Dendritic cell treated with granulocyte-macrophage colony-stimulating factor and Interleukin-4, amounts not matched to agents 40 ng/mL and 50 ng/mL, for 4 days (primary cell): ENCODE measurements around the gene PERM1.

Experiments
- H3K27ac Mint-ChIP-seq: one replicate; pipeline ENCODE4 v1.8.0; 2022; ENCODE audit warnings: mild to moderate bottlenecking, mixed read lengths
- H3K27me3 Mint-ChIP-seq: one replicate; pipeline ENCODE4 v1.8.0; 2022; ENCODE audit warnings: mild to moderate bottlenecking, mixed read lengths
- H3K36me3 Mint-ChIP-seq: one replicate; pipeline ENCODE4 v1.8.0; 2022; ENCODE audit warnings: low read depth, mixed read lengths
- H3K4me1 Mint-ChIP-seq: one replicate; pipeline ENCODE4 v1.8.0; 2022; ENCODE audit warnings: low read depth, mixed read lengths
- H3K4me3 Mint-ChIP-seq: one replicate; pipeline ENCODE4 v1.8.0; 2022; ENCODE audit warnings: mild to moderate bottlenecking, moderate library complexity, mixed read lengths
- H3K9me3 Mint-ChIP-seq: one replicate; pipeline ENCODE4 v1.8.0; 2022; ENCODE audit warnings: mixed read lengths
- intact Hi-C: fragments of 100-400 bp; cut with micrococcal nuclease; formaldehyde crosslinking; loops from one replicate; pipeline ENCODE4 v1.15.0; 2022

The PERM1 gene

DNA sequence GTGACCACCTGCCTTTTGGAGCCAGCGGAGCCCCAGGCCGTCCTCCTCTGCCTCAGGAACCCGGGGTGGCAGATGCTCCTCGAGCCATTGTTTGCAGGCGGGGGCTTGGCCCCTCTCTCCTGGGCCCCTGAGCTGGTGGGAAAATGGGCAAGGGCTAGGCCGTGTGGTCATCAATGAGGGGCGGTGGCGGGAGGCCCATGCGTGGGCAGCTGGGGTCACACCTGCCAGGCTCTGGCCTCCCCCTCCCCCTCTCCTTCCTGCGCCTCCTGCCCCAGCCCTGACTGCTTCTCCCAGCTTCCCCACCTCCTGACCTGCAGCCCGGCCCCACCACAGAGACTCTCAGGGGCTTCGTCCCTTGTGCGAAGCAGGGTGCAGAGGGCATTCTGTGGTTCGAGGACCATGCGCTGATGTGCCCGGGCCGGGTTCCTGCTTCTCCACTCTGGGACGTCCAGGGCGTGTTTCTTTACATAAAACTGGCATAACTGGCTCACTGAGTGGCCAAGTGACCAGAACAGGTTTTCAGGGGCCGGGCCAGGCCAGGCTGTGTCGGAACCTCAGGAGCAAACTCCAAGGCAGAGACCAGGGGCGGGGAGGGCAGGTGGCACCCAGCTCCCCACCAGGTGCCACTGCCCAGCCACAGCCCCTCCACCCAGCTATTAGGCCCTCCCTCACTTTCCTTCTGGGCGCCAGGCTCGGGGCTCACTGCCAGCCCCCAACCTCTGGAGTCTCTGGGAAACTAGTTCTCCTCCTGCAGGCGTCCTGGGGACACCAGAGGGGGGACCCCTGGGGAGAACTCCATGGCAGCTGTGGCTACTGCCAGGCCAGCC, 48.9 kb downstream of the PERM1 start:
- Mint-ChIP-seq H3K4me1 (no peaks in the 10 kb centered on the region), H3K4me3 (no peak overlapping the region), H3K9me3 (no peaks in the 10 kb centered on the region), H3K27ac (no peak overlapping the region), H3K27me3 (peaks cover 79% of the 10 kb centered on the region), H3K36me3 (no peaks in the 10 kb centered on the region)
- intact Hi-C loops, result no loop called here

DNA sequence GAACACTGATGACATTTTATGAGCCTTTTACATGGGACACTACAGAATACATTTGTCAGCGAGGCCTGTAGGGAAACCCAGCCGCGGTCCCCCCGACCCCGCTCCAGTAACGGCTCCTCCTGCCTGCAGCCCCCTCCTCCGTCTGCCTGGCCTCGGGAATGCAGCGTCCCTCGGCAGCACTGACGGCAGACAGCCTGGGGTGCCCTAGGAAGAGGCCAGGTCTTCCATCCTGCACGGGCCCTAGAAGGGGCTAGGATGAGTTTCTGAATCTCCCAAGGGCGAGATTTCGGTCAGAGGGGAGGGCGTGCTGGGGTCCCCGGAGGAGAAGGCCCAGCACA, 49.8 kb downstream of the PERM1 start:
- no peaks in the 10 kb centered on the region for H3K4me1 Mint-ChIP-seq
- H3K9me3 Mint-ChIP-seq, result no peaks in the 10 kb centered on the region
- intact Hi-C loops, result no loop called here
- H3K4me3 Mint-ChIP-seq, result no peak overlapping the region
- no peaks in the 10 kb centered on the region for H3K36me3 Mint-ChIP-seq
- peaks cover 82% of the 10 kb centered on the region for H3K27me3 Mint-ChIP-seq
- no peak overlapping the region for H3K27ac Mint-ChIP-seq

DNA sequence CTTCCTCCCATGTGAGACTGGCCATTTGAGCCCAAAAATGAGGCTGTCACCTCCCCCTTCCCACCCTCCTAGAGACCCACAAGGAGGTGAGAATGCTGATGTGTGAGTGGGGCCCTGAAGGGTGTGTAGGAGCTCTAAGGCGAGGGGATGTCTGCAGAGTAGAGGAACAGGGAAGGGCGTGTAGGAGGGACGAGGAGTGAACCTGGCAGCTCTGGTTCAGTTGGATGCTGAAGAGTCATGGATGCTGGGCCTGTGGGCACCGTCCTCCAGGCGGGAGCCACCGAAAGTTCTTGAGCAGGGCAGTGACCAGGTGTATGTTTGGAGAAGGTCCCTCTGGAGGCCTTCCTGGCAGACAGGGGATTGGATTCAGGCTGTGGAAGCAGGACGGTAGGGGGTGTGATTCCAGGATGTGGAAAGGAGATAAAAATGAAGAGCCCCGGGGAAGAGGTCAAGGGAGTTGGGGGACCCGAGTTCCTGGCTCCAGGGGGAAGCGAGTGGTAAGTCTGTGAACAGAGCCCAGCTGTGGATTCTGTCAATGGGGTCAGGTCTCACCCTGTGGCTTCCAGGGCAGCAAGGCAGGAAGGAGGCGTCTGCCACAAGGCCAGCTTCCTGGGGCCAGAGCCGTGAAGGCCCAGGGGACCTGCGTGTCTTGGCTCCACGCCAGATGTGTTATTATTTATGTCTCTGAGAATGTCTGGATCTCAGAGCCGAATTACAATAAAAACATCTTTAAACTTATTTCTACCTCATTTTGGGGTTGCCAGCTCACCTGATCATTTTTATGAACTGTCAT, 50.3 kb downstream of the PERM1 start:
- H3K27ac Mint-ChIP-seq, result no peak overlapping the region
- H3K27me3 Mint-ChIP-seq, result peaks cover 82% of the 10 kb centered on the region

DNA sequence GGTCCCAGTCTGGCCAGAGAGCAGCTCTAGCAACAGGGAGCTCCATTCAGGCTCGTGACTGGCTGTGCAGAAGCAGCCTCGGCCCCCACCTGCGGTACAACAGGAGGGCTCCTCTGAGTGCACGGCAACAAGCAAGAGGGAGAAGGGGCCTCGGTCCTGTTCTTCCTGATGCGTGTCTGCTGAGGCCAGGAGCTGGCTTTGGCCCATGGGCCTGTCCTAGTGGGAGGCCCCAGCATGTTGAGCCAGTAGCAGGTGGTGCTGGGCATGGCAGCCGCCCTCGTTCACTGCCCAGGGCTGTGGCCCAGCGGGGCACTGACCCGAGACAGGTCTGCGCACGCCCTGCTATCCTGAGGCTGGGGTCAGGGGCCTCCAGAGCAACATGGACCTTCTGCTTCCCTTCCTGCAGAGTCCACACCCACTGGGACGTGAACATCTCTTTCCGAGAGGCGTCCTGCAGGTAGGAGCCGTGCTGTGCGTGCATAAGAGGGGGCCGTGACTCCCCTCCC, 51.2 kb downstream of the PERM1 start:
- Mint-ChIP-seq H3K4me3 (no peak overlapping the region), H3K27ac (no peak overlapping the region), H3K9me3 (no peaks in the 10 kb centered on the region), H3K27me3 (peaks cover 84% of the 10 kb centered on the region), H3K36me3 (no peaks in the 10 kb centered on the region), H3K4me1 (no peaks in the 10 kb centered on the region)
- intact Hi-C loops, result no loop called here

More for the DNA sequence above, 50.3 kb downstream of the PERM1 start:
- Mint-ChIP-seq H3K9me3 (no peaks in the 10 kb centered on the region), H3K4me3 (no peak overlapping the region), H3K36me3 (no peaks in the 10 kb centered on the region), H3K4me1 (no peaks in the 10 kb centered on the region)
- intact Hi-C loops, result no loop called here

DNA sequence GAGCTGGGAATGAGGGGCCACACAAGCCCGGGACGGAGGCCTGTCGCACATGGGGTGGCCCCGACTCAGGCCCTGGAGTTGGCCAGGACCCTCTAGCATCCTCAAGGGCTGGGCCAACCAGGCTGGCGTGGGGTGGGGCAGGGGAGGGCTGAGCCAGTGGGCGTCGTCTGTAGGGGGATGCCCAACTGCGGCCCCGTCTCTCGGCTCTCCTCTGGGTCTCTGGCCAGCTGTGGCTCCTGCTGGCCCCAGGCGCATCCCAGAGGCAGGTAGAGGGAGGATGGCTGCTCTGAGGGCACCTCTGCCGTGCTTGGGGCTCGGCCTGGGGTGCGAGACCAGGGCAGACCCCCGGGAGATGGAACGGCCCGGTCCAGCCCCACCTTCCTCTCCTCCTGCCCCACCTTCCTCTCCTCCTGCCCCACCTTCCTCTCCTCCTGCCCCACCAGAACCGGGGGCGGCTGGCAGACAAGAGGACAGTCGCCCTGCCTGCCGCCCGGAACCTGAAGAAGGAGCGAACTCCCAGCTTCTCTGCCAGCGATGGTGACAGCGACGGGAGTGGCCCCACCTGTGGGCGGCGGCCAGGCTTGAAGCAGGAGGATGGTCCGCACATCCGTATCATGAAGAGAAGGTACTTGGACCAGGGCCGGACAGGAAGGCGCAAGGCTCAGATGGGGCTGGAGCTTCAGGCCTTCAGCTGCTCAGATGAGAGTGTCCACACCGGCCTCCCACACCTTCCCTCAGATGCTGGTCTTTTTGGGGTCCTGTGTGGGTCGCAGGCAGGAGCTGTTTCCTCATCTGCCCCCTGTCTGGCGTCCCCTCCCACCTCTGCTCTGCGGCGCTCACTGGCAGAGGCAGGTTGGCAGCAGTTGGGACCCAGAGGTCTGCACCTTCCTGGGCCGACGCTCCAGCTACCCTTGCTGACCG, 51.9 kb downstream of the PERM1 start:
- no peak overlapping the region for H3K4me3 Mint-ChIP-seq
- H3K36me3 Mint-ChIP-seq, result no peaks in the 10 kb centered on the region
- H3K9me3 Mint-ChIP-seq, result no peaks in the 10 kb centered on the region
- H3K27ac Mint-ChIP-seq, result no peak overlapping the region
- H3K4me1 Mint-ChIP-seq, result no peaks in the 10 kb centered on the region
- peaks cover 82% of the 10 kb centered on the region for H3K27me3 Mint-ChIP-seq
- intact Hi-C loops, result no loop called here

DNA sequence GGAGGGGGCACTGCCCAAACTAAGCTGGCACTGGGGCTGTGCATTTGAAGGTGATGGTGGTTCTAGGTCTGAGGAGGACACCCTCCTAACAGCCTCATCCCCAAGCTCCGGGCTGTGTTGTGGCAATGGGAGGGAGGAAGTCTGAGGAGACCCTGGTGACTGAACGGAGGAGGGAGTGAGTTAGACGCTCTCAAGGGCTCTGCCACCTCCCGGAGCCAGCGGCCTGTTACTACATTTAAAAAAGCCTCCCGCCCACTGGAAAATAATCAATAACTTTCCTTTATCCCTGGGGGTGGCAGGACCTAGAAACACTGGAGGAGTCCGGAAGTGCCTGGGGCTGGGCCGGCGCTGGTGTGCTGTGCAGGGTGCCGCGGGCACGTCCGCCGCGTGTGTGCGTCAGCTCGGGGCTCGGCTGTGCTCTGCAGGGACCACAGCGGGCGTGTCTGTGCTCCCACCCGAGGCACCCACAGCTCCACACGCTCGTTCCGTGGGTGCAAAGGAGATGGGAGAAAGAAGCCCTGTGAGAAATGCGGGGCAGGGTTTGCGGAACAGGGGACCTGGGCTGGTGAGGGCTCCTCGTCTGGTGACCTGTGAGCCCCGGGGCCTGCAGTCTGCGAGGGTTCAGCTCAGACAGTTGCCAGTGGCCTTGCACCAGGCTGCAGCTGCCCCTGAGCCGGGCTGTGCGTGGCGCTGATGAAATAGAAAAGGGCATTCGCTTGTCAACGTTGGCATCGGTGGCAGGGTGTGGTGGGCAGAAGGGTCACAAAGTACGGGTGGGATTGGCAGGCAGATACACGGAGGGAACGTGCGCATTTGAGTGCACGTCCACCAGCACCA, 52.9 kb downstream of the PERM1 start:
- Mint-ChIP-seq H3K4me1 (no peaks in the 10 kb centered on the region), H3K9me3 (no peaks in the 10 kb centered on the region), H3K27ac (no peak overlapping the region), H3K36me3 (no peaks in the 10 kb centered on the region), H3K4me3 (no peak overlapping the region), H3K27me3 (peaks cover 85% of the 10 kb centered on the region)
- intact Hi-C loops, result no loop called here

DNA sequence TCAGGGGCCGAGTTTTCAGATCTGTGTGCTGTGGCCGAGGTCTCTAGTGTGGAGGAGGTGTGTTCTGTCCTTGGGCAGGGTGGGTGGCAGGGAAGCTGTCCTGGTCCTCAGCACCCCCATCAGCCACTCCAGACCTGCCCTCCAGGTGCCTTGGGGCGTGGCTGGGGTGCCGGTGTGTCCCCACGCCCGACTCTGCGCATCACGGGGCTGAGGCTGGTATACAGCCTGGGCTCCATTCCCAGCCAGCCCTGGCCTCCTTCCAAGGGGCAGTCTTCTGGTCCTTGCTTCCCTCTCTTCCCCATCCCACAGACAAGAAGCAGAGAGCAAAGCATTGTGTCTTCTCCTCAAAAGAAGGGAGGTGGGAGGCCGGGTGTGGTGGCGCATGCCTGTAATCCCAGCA, 54.1 kb downstream of the PERM1 start:
- no peaks in the 10 kb centered on the region for H3K36me3 Mint-ChIP-seq
- intact Hi-C loops, result no loop called here
- no peak overlapping the region for H3K4me3 Mint-ChIP-seq
- no peak overlapping the region for H3K27ac Mint-ChIP-seq
- no peaks in the 10 kb centered on the region for H3K9me3 Mint-ChIP-seq
- H3K27me3 Mint-ChIP-seq, result peaks cover 83% of the 10 kb centered on the region
- peaks cover 7% of the 10 kb centered on the region for H3K4me1 Mint-ChIP-seq

DNA sequence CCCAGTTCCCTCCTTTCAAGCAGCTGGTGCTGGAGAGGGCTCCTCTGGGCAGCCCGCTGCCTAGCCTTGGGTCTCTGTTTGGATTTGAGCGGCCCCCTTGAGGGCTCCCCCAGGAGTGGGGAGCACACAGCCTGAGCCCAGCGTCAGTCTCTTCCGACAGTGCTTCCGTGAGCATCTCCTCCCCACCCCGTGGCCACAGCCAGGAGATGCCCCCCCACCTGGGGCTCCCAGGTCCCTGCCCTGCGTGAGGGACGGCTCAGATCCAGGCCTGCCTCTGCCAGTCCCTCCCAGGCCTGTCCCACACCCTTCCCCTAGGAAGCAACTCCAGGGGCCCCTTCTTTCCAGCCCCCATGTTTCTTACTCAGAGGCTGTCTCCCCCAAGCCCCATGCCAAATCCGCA, 54.7 kb downstream of the PERM1 start:
- no peak overlapping the region for H3K4me3 Mint-ChIP-seq
- peaks cover 83% of the 10 kb centered on the region for H3K27me3 Mint-ChIP-seq

DNA sequence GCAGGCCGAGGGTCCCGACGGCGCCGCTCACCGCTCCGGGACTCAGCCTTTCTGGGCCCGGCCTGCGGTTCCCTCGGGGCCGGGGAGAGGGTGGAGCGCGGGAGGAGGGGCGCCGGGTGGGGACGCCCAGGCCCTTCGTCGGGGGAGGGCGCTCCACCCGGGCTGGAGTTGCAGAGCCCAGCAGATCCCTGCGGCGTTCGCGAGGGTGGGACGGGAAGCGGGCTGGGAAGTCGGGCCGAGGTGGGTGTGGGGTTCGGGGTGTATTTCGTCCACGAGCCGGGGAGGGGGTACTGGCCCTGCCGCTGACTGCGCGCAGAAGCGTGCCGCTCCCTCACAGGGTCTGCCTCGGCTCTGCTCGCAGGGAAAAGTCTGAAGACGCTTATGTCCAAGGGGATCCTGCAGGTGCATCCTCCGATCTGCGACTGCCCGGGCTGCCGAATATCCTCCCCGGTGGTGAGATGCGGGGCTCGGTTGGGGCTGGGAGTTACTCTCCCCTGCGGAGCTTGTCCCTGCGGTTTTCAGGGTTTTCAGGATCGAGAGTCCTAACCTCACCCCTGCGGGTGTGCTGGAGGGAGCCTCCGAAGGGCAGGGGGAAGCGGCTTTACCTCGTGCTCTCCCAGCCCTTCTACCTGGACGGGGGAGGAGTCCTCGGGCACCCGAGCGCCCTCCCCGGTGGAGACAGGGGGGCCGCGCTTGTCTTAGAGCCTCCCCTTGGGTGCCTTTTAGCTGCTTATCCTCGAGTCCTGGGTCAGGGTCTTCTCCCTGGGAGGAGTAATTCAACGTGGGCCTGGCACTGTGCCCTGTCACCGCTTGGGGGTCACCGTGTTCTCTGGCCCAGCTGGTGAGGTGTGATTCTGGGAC, 56.1 kb downstream of the PERM1 start:
- H3K4me3 Mint-ChIP-seq, result peak overlapping the region; percentile 32
- peaks cover 18% of the 10 kb centered on the region for H3K4me1 Mint-ChIP-seq
- intact Hi-C loops, result no loop called here
- H3K27me3 Mint-ChIP-seq, result peaks cover 87% of the 10 kb centered on the region
- no peaks in the 10 kb centered on the region for H3K9me3 Mint-ChIP-seq
- no peak overlapping the region for H3K27ac Mint-ChIP-seq
- no peaks in the 10 kb centered on the region for H3K36me3 Mint-ChIP-seq

More for the DNA sequence above, 54.7 kb downstream of the PERM1 start:
- H3K4me1 Mint-ChIP-seq, result peaks cover 7% of the 10 kb centered on the region
- intact Hi-C loops, result no loop called here
- no peak overlapping the region for H3K27ac Mint-ChIP-seq
- H3K9me3 Mint-ChIP-seq, result no peaks in the 10 kb centered on the region
- H3K36me3 Mint-ChIP-seq, result no peaks in the 10 kb centered on the region
